Right kidney (tissue), 1 donor: Measurements from ENCODE around the gene PLD1.
"Not testable (repeated sequence)": the region's sequence is repeated elsewhere in the genome, so short reads cannot be mapped to it uniquely, and the experiment has no call there.

Source experiments
- DNase-seq: peaks from one replicate; pipeline ENCODE4 v3.0.0-alpha.2; 2016

Gene PLD1

GRCh38 chr3:171658841-171659240, 151.4 kb downstream of the PLD1 start:
- DNase-seq: no peak

GRCh38 chr3:171654809-171655208, 155.5 kb downstream of the PLD1 start:
- no peak for DNase-seq

- DNase-seq: no peak
These were observed 156.0 kb downstream of the PLD1 start for GRCh38 chr3:171654326-171654725.

GRCh38 chr3:171653701-171654100, 156.6 kb downstream of the PLD1 start:
- DNase-seq: no peak

GRCh38 chr3:171652932-171653331, 157.4 kb downstream of the PLD1 start:
- no peak for DNase-seq

GRCh38 chr3:171649911-171650592, 160.2 kb downstream of the PLD1 start:
- no peak for DNase-seq

GRCh38 chr3:171649267-171649666, 161.0 kb downstream of the PLD1 start:
- DNase-seq: no peak

- DNase-seq: no peak
These were observed 162.2 kb downstream of the PLD1 start for GRCh38 chr3:171648069-171648468.

- DNase-seq: no peak
These were observed 163.7 kb downstream of the PLD1 start for GRCh38 chr3:171646357-171647133.

GRCh38 chr3:171644681-171645080, 165.6 kb downstream of the PLD1 start:
- no peak for DNase-seq

GRCh38 chr3:171643681-171644080, 166.6 kb downstream of the PLD1 start:
- DNase-seq: no peak

- no peak for DNase-seq
These were observed 167.2 kb downstream of the PLD1 start for GRCh38 chr3:171643033-171643432.

- no peak for DNase-seq
These were observed 169.5 kb downstream of the PLD1 start for GRCh38 chr3:171640520-171641412.

GRCh38 chr3:171636666-171637065, 173.6 kb downstream of the PLD1 start:
- DNase-seq: no peak

GRCh38 chr3:171632766-171633165, 177.5 kb downstream of the PLD1 start:
- DNase-seq: no peak

GRCh38 chr3:171626799-171627198, 183.5 kb downstream of the PLD1 start:
- not testable (repeated sequence) for DNase-seq

- no peak for DNase-seq
These were observed 188.2 kb downstream of the PLD1 start for GRCh38 chr3:171622126-171622525.

GRCh38 chr3:171620825-171621434, 189.4 kb downstream of the PLD1 start:
- no peak for DNase-seq

- no peak for DNase-seq
These were observed 193.5 kb downstream of the PLD1 start for GRCh38 chr3:171616798-171617197.

- no peak for DNase-seq
These were observed 194.6 kb downstream of the PLD1 start for GRCh38 chr3:171615686-171616085.

GRCh38 chr3:171615281-171615680, 195.0 kb downstream of the PLD1 start:
- no peak for DNase-seq

- peak; percentile 42 for DNase-seq
These were observed 195.9 kb downstream of the PLD1 start for GRCh38 chr3:171614318-171614921.
